GM19239 (cell line): ENCODE results near the gene NINL.

Experiments used
- DNase-seq: peaks from one replicate; pipeline ENCODE4 v3.0.0; 2011; ENCODE audit warnings: low spot score; ENCODE audit not compliant: insufficient read length
- FAIRE-seq: peaks from 2 replicates; lab custom pipeline; 2011; peaks lifted over from hg19 to GRCh38; lab: Jason Lieb, UNC

Gene NINL

DNA sequence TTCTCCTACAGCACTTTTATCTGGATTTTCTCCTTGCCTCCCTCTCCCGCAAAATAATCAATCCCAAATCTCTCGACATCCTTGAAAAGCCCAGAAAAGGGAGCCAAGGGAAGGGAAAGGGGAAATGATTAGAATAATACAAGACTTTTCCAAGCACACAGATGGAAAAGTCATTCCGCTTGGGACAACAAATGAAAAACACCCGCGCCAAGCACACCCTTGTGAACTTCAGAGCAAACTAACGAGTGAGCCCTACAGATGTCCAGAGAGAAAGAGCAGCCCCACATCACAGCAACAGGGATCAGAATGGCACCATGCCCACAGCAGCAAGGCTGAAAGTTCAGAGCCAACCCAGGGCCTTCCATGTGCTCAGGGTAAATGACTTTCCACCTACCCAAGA, 49.6 kb downstream of the NINL start:
- no peak for DNase-seq
- no peak for FAIRE-seq

DNA sequence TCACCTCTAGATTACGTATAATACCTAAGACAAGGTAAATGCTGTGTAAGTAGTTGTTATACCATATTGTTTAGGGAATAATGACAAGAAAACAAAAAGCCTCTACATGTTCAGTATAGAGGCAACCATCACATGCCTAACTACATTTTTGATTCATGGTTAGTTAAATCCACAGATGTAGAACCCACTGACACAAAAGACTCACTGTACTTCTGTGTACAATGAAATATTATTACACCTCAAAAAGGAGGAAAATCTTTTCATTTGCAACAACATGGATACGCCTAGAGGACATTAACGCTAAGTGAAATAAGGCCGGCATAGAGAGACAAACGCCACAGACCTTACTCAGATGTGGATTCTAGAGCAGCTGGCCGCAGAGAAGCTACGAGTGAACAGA, 50.5 kb downstream of the NINL start:
- FAIRE-seq (no peak), DNase-seq (no peak)

DNA sequence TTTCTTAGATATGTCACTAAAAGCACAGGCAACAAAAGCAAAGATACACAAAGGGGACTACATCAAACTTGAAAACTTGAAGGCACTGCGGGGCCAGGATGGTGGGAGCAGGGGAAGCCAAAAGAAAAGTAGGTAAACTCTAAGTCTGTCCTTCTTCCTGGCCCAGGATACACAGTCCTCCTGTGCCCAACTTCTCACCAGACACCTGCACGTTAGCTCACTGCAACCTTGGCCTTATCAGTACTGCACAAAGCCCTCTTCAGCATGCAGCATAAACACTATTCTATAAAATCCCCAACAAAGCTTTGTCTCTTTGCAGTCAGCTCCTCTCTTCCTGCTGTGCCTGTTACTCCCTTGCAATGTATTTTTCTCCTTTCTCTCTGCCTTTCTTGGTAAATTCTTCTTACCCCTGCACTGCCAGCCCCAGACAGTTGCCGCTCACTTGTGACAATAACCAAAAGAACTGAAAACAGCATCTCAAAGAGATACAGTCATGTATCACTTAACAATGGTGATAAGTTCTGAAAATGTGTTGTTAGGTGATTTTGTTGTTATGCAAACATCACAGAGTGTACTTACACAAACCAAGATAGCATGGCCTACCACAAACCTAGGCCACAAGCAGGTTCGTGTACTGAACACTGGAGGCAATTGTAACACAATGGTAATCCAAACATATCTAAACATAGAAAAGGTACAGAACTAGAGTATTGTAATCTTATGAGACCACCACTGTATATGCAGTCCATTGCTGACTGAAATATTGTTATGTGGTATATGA, 51.2 kb downstream of the NINL start:
- DNase-seq (no peak), FAIRE-seq (no peak)

DNA sequence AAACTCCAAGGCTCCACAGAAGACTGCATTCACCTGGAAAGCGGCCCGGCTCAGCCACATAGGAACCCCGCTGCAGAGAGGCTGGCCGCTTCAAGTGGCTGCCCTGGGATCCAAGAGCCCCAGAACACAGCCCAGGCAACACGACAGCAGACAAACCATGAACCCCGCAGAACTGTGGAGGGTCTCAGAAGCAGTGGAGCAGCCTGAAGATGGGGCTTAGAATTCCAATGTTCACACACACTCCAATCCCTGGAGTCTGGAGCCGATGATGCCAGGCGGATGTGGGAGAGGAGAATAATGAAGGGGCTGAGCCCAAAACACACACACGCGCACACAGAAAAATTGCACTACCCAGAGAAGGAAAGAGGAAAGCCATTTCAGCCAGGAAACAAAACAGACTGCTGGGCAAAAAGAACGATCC, 52.4 kb downstream of the NINL start:
- DNase-seq (no peak), FAIRE-seq (no peak)

DNA sequence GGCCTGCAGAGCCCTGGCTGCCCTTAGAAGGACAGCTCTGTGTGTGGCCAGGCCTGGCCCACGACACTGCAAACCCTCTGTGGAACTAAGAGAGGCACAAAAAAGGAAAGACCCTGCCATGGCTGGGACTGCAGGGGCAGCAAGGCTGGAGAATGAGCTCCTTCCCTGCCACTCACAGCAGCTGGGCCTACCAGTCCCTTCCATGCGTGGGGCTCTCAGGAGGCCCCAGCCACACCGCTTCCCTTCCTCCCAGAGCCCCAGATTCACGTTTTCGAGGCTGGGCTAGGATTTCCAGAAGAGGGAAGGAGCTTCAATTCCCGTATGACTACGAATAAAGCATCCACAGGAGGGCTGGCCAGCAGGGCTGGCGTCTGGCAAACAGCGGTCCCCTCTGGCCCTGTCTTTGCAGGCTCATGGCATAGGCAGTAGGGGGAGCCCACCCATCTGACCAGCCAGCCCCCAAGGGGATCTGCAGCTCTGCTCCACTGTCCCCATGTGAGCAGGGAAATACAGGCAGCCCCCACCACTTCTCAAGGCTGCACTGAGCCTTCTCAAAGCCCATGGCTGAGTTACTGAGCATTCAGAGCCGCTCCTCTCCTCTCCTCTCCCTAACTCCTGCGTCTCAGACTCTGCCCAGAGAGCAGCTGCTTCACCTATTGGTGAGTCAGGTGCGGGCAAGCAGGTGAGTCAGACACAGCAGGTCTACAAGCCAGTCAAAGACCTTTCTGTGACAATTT, 53.1 kb downstream of the NINL start:
- DNase-seq (no peak), FAIRE-seq (no peak)

DNA sequence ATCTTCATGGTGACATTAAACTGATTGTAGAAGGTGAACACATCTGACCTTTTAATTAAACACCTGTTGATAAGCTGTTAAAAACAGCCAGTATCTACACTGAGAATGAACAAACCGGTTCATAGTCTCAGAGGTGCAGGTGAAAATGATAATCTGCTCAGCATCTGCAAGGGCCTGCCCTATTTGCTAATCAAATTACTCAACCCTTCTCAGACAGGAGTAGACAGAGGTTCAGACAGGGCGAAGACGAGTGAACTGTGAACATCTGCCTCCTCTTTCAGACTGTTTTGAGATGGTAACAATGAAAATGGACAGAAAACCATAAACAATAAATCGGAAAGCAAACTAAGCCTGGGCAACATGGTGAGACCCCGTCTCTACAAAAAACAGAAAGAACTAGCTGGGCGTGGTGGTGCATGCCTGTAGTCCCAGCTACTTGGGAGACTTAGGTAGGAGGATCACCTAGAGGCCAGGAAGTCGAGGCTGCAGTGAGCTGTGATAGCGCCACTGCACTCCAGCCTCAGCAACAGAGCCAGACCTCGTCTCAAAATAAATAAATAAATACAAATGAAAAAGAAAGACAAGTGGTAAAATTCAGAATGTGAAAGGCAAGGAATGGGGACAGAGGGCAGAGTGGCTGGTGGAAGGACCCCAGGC, 55.9 kb downstream of the NINL start:
- DNase-seq (no peak), FAIRE-seq (no peak)

DNA sequence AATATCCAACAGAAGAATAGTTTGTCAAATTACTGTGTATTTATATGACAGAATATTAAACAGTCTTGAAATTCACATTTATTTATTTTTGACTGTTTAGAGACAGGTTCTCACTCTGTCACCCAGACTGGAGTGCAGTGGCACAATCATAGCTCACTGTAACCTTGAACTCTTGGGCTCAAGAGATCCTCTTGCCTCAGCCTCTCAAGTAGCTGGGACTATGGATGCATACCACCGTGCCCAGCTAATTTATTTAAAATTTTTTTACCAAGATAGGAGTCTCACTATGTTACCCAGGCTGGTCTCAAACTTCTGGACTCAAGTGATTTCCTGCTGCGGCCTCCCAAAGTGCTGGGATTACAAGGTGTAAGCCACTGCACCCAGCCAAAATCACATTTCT, 57.4 kb downstream of the NINL start:
- DNase-seq (no peak), FAIRE-seq (no peak)

DNA sequence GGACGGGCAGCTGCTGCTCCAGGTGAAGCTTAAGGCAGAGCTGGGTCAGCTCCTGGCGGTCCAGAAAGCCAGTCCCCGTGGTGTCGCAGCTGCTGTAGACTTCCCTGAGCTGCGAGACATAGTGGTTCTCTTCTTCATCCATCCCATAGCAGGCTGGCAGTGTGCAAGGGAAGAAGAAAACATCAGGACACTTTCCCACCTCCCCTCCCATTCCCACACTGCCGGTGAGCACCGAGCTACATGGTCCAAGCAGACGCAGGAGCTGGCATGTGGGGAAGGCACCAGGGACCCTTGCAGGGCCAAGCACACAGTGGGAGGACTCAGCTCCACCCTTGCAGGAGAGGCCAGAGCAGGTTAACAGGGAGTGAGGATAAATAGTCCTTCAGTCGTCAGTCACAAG, 58.9 kb downstream of the NINL start:
- no peak for DNase-seq
- no peak for FAIRE-seq

DNA sequence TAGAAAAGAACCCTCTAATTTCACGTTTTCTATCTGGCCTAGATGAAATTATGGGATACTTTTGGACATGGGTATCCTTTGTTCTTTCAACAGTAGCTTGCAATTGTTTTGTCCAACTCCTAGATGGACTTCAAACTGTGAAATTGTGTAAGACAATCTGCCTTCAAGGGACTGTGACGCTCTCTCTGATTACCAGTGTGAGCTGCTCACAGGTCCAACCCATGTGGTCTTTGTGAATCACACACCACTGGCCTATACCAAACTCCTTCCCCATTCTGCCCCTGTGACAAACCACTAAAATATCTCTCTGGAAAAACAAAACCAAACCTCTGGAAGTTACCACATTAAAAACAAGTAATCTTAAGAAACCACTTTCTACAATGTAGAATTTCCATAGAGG, 59.5 kb downstream of the NINL start:
- DNase-seq (no peak), FAIRE-seq (no peak)

DNA sequence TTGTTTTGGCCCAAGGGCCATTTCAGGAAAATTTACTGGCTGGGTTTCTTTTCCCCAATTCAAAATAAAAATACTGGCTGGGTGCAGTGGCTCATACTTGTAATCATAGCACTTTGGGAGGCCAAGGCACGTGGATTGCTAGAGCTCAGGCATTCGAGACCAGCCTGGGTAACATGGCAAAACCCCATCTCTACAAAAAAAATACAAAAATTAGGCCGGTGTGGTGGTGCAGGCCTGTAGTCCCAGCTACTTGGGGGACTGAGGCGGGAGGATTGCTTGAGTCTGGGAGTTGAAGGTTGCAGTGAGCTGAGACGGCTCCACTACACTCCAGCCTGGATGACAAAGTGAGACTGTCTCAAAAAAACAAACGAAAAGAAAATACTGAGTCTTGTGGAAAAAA, 60.0 kb downstream of the NINL start:
- FAIRE-seq (no peak), DNase-seq (no peak)

DNA sequence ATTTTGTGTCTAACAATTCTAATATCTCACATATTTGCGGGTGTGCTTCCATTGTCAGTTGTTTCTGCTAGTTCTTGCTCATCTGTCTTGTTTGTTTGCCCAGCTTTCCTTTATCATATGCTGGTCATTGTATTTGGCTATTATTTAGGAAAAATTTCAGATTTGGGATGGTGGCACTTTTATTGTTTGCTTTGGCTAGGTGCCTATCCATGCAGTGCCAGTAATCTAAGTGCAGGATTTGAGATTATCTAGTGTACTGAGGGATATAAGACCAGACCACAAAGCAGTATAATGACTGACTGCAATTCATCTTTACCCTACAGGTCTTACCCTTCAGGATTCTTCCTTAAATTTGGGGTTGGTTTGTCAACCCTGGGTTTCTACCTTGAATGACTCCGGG, 63.9 kb downstream of the NINL start:
- DNase-seq (no peak), FAIRE-seq (no peak)

DNA sequence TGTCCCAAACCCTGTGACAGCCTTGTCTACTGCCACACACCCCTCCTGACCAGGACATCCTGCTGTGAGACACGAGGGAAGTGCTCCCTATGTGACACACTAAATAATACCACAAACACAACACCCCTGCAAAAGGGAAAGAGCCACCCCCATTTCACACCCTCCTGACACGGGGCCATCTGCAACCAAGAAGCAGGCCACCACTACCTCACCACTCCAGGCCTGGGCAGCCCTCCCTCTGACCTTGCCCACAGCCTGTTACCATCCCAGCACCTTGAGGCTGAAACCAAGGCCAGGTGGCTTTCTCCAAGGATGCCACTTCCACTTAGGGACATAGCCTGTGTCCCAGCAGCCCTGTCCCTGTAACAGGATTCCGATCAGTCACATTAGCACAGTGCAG, 68.2 kb downstream of the NINL start:
- DNase-seq (no peak), FAIRE-seq (no peak)

DNA sequence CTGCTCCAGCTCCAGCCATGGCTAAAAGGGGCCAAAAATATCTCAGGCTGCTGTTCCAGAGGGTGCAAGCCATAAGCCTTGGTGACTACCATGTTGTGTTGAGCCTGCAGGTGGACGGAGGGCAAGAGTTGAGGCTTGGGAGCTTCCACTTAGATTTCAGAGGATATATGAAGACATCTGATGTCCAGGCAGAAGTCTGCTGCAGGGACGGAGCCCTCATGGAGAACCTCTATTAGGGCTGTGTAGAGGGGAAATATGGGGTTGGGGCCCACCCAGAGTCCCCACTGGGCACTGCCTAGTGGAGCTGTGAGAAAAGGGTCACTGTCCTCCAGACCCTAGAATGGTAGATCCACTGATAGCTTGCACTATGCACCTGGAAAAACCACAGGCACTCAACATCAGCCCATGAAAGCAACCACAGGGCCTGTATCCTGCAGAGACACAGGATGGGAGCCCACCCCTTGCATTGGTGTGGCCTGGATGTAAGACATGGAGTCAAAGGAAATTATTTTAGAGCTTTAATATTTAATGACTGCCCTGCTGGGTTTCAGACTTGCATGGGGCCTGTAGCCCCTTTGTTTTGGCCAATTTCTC, 70.5 kb downstream of the NINL start:
- no peak for FAIRE-seq
- DNase-seq = no peak

DNA sequence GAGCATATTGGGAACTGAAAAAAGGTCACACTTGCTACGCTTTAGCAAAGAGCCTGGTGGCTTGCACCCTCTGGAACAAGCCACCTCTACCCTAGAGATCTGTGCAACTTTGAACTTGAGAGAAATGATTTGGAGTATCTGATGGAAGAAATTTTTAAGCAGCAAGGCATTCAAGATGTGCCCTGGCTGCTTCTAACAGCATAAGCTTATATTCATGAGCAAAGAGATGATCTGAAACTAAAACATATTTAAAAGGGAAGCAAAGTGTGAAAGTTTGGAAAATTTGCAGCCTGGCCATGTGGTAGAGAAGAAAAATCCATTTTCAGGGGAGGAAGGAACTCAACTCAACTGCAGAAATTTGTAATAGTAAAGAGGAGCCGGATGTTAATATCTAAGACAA, 71.1 kb downstream of the NINL start:
- FAIRE-seq = no peak
- DNase-seq = no peak

DNA sequence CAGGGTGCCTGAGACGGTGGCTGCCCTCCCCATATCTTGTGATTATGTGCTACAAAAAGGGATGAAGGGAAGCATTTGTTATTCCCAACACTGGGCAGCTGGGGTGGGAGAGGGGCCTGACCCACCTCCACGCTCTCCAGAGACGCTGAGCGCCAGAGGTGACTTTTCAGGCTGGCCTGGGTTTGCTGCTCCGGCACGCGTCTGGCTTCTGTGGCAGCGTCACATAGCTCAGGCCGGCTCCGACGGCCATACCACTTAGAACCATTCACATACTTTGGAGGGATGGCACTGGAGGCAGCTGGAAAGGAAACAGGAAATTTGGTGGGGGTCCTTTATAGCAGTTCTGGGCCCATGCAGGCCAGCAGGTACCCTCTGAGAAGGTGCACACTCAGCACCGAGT, 72.6 kb downstream of the NINL start:
- DNase-seq (no peak), FAIRE-seq (no peak)

DNA sequence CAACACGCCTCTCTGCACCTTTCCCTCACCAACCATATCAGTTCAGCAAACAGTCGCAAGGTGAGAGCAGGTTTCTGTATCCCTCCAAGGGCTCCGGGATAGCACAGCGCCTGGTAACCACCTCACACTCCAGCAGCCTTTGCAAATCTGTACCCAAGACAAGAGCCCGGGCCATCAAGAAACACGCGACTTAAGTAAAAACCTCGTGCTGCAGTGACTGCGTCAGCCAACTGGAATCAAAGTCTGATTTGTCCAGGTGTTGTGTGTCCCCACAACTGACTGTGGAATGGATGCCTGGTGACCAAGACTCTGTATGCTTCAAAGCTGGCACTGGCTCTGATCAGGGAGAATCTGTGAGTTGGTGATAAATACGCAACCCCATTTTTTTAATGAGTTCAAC, 74.1 kb downstream of the NINL start:
- DNase-seq = no peak

DNA sequence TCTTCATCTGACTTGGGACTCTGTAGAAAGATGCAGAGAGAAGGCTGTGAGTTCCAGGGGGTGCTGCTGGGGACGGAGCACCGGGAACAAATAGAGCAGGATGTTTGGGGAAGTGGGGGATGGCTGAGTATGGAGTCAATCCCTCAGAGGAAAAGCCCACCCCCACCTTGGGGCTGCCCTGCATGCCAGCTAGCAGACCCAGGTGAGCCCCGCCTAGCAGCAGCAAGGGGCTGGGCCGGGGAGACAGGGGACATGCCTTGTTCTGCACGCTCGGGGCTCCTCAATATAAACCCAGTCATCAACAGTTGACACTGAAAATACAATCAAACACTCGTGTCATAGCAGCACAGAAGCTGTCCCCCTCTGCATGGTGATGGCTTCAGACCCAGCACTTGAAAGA, 74.6 kb downstream of the NINL start:
- DNase-seq = no peak
- no peak for FAIRE-seq

More for the DNA sequence above, 74.1 kb downstream of the NINL start:
- no peak for FAIRE-seq

DNA sequence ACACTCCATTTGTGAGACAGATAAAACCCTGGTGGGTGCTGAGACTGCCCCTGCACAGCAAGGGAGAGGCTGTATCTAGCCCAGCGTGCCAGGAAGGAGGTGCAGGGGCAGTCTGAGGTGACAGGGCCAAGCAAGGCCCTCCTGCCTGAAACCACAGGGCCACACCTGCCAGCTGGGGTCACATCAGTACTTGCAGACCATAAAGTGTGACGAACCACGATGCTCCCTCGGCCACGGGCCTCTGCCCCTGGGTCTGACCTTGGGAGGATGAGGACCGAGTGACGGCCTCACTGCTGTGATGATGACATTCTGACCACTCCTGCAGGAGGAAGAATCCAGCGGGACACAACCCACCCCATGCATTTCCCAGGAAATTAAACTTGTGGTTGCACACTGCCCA, 75.1 kb downstream of the NINL start:
- no peak for FAIRE-seq
- no peak for DNase-seq

DNA sequence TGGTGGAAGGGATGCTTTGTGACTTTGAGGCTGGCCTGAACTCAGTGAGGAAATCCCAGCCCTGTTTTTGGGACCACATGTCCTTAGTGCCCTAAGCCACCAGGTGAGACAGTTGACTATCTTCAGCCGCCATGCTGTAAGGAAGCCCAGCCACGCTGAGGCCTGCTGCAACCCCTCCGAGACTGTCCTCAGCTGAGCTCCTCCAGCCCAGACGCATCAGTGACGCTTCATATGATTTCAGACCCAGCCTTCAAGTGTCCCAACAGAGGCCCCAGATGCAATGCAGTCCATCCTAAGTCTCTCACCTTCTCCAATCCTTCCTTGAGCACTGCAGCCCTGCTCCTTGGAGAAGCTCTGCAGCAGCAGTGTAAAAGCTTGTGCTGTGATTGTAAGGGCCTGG, 76.2 kb downstream of the NINL start:
- DNase-seq = no peak
- no peak for FAIRE-seq

DNA sequence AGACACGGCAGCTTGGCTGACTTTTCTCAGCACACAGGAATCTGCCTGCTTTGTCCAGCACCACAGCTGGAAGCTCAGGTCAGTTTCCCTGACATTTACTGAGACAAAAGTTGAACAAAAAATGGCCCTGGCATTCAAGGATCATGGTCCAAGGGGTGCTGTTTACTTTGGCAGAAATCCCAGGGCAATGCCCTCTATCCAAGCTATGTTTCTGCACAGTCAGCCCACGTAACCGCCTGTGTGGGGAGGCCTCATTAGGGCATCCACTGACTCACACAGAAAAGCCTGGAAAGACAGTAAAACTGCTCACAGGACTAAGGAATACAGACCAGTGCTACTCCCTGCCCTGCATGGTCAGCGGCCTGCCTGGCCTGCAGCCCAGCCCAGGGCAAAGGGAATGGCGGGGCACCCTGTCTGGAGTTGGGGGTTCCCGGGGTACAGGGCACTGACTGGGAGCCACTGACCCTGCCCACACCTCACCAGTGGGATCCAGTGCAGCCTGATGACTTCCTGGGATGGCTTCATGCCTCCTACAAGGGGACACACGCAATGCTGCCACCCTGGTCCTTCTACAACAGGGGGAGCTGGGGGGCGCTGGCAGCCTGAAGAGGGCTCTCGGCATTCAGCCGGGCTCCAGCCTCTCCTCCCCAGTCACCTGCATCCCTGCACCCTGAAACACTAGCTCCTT, 77.1 kb downstream of the NINL start:
- FAIRE-seq = no peak
- no peak for DNase-seq
